GM18907 (cell line): Measurements from ENCODE around the gene ZNF692.
"Not testable (repeated sequence)": the region's sequence is repeated elsewhere in the genome, so short reads cannot be mapped to it uniquely, and the experiment has no call there.

Experiments
- ATAC-seq: cut with Tn5 transposase; IDR thresholded peaks from one replicate; pipeline ENCODE4 v1.9.1; 2021; ENCODE audit warnings: mild to moderate bottlenecking, moderate library complexity; ENCODE audit not compliant: unreplicated experiment

The ZNF692 gene

GRCh38 chr1:248882427-248882826 is 23.5 kb upstream of the ZNF692 start:
- ATAC-seq: not testable (repeated sequence)

- ATAC-seq: no peak
These were observed 22.4 kb upstream of the ZNF692 start for GRCh38 chr1:248881261-248881660.

GRCh38 chr1:248873993-248874533 is 15.2 kb upstream of the ZNF692 start:
- peak; percentile 69 for ATAC-seq

- ATAC-seq: peak; percentile 88
These were observed 14.6 kb upstream of the ZNF692 start for GRCh38 chr1:248873409-248873992.

GRCh38 chr1:248872752-248873408 is 14.0 kb upstream of the ZNF692 start:
- ATAC-seq: peak; percentile 57

GRCh38 chr1:248871837-248872401 is 13.0 kb upstream of the ZNF692 start:
- no peak for ATAC-seq

GRCh38 chr1:248862998-248863881 is 4.4 kb upstream of the ZNF692 start:
- peak; percentile 76 for ATAC-seq

- ATAC-seq: peak; percentile 14
These were observed 3.8 kb upstream of the ZNF692 start for GRCh38 chr1:248862695-248862997.

GRCh38 chr1:248861616-248862015 is 2.7 kb upstream of the ZNF692 start:
- no peak for ATAC-seq

- no peak for ATAC-seq
These were observed 1.1 kb upstream of the ZNF692 start for GRCh38 chr1:248860007-248860406.

- ATAC-seq: peak; percentile 46
These were observed 592 bp downstream of the ZNF692 start for GRCh38 chr1:248858096-248858890.

GRCh38 chr1:248857749-248858095 is 1.2 kb downstream of the ZNF692 start:
- ATAC-seq: peak; percentile 1

GRCh38 chr1:248857201-248857600 is 1.7 kb downstream of the ZNF692 start:
- ATAC-seq: no peak

GRCh38 chr1:248856176-248856575 is 2.7 kb downstream of the ZNF692 start:
- no peak for ATAC-seq

- ATAC-seq: no peak
These were observed 3.3 kb downstream of the ZNF692 start for GRCh38 chr1:248855580-248855979.

- ATAC-seq: no peak
These were observed 5.1 kb downstream of the ZNF692 start for GRCh38 chr1:248853663-248854375.

- ATAC-seq: no peak
These were observed 6.1 kb downstream of the ZNF692 start for GRCh38 chr1:248852481-248853405.

- ATAC-seq: no peak
These were observed 7.5 kb downstream of the ZNF692 start for GRCh38 chr1:248851390-248851789.
